A549 (cell line): ENCODE results near the gene CDK18. TPM values are rescaled to one million over a fixed set of nuclear protein-coding genes. Genes with fewer than 3 reads are reported as not detected.

Source experiments
- ATAC-seq, 2 experiments: fragments of 200-7000 bp in 1 of 2; fragments of >200 bp in 1 of 2; cut with Nextera tagmentation in 1 of 2; cut with Tn5 transposase in 1 of 2; 3 replicates each; pipeline versions ENCODE4 v1.8.0 to v1.9.1; 2018 to 2020; ENCODE audit warnings: mild to moderate bottlenecking in 1 of 2, moderate library complexity in 1 of 2
- CTCF ChIA-PET: fragments of 300-600 bp; sonication (Branson Sonifier 250); formaldehyde crosslinking; extraction: SDS; loops from one replicate; lab custom pipeline; 2021; ENCODE audit warnings: antibody characterized with exemption, inconsistent platforms; lab: Yijun Ruan, JAX
- POLR2A ChIA-PET: fragments of 350-600 bp; formaldehyde crosslinking; extraction: SDS; loops from one replicate; lab custom pipeline; 2021; ENCODE audit warnings: antibody characterized with exemption, inconsistent platforms; lab: Yijun Ruan, JAX
- DNase-seq, 2 experiments: peaks; one replicate each; pipeline versions ENCODE4 v3.0.0 to v3.0.0-alpha.2; 2011 to 2016; ENCODE audit warnings: low read depth in 1 of 2, low spot score in 1 of 2
- FAIRE-seq: peaks from 2 replicates; lab custom pipeline; 2011; peaks lifted over from hg19 to GRCh38; lab: Jason Lieb, UNC
- H3K27ac ChIP-seq, 2 experiments: fragments of >200 bp; sonication (Bioruptor Twin); formaldehyde crosslinking; 3 replicates each; pipeline ENCODE4 v1.5.1; 2016 to 2017
- H3K4me1 ChIP-seq: fragments of >200 bp; sonication (Bioruptor Twin); formaldehyde crosslinking; 3 replicates; pipeline ENCODE4 v1.6.1; 2016
- H3K4me2 ChIP-seq: fragments of >200 bp; sonication (Bioruptor Twin); formaldehyde crosslinking; 3 replicates; pipeline ENCODE4 v1.6.1; 2016
- H3K4me3 ChIP-seq: fragments of >200 bp; sonication (Bioruptor Twin); formaldehyde crosslinking; 3 replicates; pipeline ENCODE4 v1.5.1; 2016
- H3K9me3 ChIP-seq: fragments of >200 bp; sonication (Bioruptor Twin); formaldehyde crosslinking; 3 replicates; pipeline ENCODE4 v1.6.1; 2016
- ATOH8 ChIP-seq: fragments of 250-450 bp; sonication (Bioruptor Pico); IDR thresholded peaks from 2 replicates; pipeline ENCODE4 v1.5.0; 2020; ENCODE audit warnings: low read depth, mild to moderate bottlenecking, moderate library complexity
- CBX8 ChIP-seq: fragments of 200-600 bp; sonication (generic); IDR thresholded peaks from 2 replicates; pipeline ENCODE4 v1.6.1; 2016
- CHD2 ChIP-seq: fragments of 150-350 bp; IDR thresholded peaks from 2 replicates; pipeline ENCODE4 v1.6.1; 2014; ENCODE audit warnings: low read length; ENCODE audit not compliant: partially characterized antibody
- E2F6 ChIP-seq: IDR thresholded peaks from 2 replicates; pipeline ENCODE4 v1.6.1; 2012; ENCODE audit warnings: low read depth, borderline replicate concordance
- EHMT2 ChIP-seq: fragments of 200-600 bp; sonication (generic); IDR thresholded peaks from 2 replicates; pipeline ENCODE4 v1.6.1; 2016; ENCODE audit warnings: antibody characterized with exemption, low read depth, mild to moderate bottlenecking, moderate library complexity
- ELK1 ChIP-seq: fragments of 150-350 bp; IDR thresholded peaks from 2 replicates; pipeline ENCODE4 v1.6.1; 2014; ENCODE audit warnings: low read depth, mild to moderate bottlenecking, low read length
- EP300 ChIP-seq, 2 experiments: fragments of >200 bp; sonication (Bioruptor Twin); formaldehyde crosslinking; IDR thresholded peaks; 2 replicates in 1 of 2; 3 replicates in 1 of 2; pipeline ENCODE4 v1.6.1; 2016 to 2017
- ESRRA ChIP-seq: fragments of 150-350 bp; IDR thresholded peaks from 2 replicates; pipeline ENCODE4 v1.6.1; 2014; ENCODE audit warnings: mild to moderate bottlenecking, low read length, borderline replicate concordance
- GATA3 ChIP-seq: IDR thresholded peaks from 2 replicates; pipeline ENCODE4 v1.6.1; 2012; ENCODE audit warnings: borderline replicate concordance
- HDAC2 ChIP-seq: fragments of 200-600 bp; sonication (generic); IDR thresholded peaks from 2 replicates; pipeline ENCODE4 v1.6.1; 2016
- HEYL ChIP-seq: fragments of 250-450 bp; sonication (Bioruptor Pico); IDR thresholded peaks from 2 replicates; pipeline ENCODE4 v1.8.0; 2021; ENCODE audit warnings: mild to moderate bottlenecking, moderate library complexity
- HOXA7 ChIP-seq: fragments of 250-450 bp; sonication (Bioruptor Pico); IDR thresholded peaks from 2 replicates; pipeline ENCODE4 v1.5.0; 2020; ENCODE audit warnings: mild to moderate bottlenecking, moderate library complexity
- HOXB13 ChIP-seq: fragments of 250-450 bp; sonication (Bioruptor Pico); IDR thresholded peaks from 2 replicates; pipeline ENCODE4 v1.5.0; 2020; ENCODE audit warnings: low read depth, mild to moderate bottlenecking, moderate library complexity
- HOXB5 ChIP-seq: fragments of 250-450 bp; sonication (Bioruptor Pico); IDR thresholded peaks from 2 replicates; pipeline ENCODE4 v1.5.0; 2020; ENCODE audit warnings: mild to moderate bottlenecking, moderate library complexity
- KDM5A ChIP-seq: fragments of 200-600 bp; sonication (generic); IDR thresholded peaks from 2 replicates; pipeline ENCODE4 v1.6.1; 2016; ENCODE audit warnings: antibody characterized with exemption, mild to moderate bottlenecking
- MAX ChIP-seq: IDR thresholded peaks from 2 replicates; pipeline ENCODE4 v1.6.1; 2012
- MAZ ChIP-seq: fragments of 150-350 bp; IDR thresholded peaks from 2 replicates; pipeline ENCODE4 v1.6.1; 2014; ENCODE audit warnings: antibody characterized with exemption, low read depth, low read length, borderline replicate concordance
- MYC ChIP-seq: IDR thresholded peaks from 2 replicates; pipeline ENCODE4 v1.6.1; 2012; ENCODE audit warnings: mild to moderate bottlenecking, inconsistent platforms, low read length, improper control_type of control experiment, borderline replicate concordance
- NFE2L2 ChIP-seq: fragments of 150-350 bp; conservative IDR thresholded peaks from 2 replicates; pipeline ENCODE4 v1.6.1; 2014; ENCODE audit warnings: low read length
- POLR2AphosphoS2 ChIP-seq: conservative IDR thresholded peaks from 2 replicates; pipeline ENCODE4 v1.6.1; 2012; ENCODE audit warnings: low read length, improper control_type of control experiment, inconsistent platforms
- RAD21 ChIP-seq, 2 experiments: fragments of >200 bp in 1 of 2; sonication (Bioruptor Twin) in 1 of 2; formaldehyde crosslinking in 1 of 2; IDR thresholded peaks in 1 of 2; conservative IDR thresholded peaks in 1 of 2; 2 replicates in 1 of 2; 3 replicates in 1 of 2; pipeline ENCODE4 v1.6.1; 2012 to 2018; ENCODE audit warnings: inconsistent platforms in 1 of 2
- RARB ChIP-seq: fragments of 250-450 bp; sonication (Bioruptor Pico); IDR thresholded peaks from 2 replicates; pipeline ENCODE4 v1.8.0; 2021; ENCODE audit warnings: mild to moderate bottlenecking, moderate library complexity
- RFX5 ChIP-seq: fragments of 450-650 bp; IDR thresholded peaks from 2 replicates; pipeline ENCODE4 v1.7.1; 2014; ENCODE audit warnings: antibody characterized with exemption, mild to moderate bottlenecking, moderate library complexity
- SMC3 ChIP-seq: fragments of >200 bp; sonication (Bioruptor Twin); formaldehyde crosslinking; IDR thresholded peaks from 3 replicates; pipeline ENCODE4 v1.6.1; 2018; ENCODE audit warnings: inconsistent platforms
- SREBF2 ChIP-seq: fragments of 450-650 bp; IDR thresholded peaks from 2 replicates; pipeline ENCODE4 v1.6.1; 2014; ENCODE audit warnings: mild to moderate bottlenecking, moderate library complexity
- TFCP2L1 ChIP-seq: fragments of 250-450 bp; sonication (Bioruptor Pico); IDR thresholded peaks from 2 replicates; pipeline ENCODE4 v1.5.0; 2021; ENCODE audit warnings: mild to moderate bottlenecking
- TP53 ChIP-seq: fragments of 250-450 bp; sonication (Bioruptor Pico); IDR thresholded peaks from 2 replicates; pipeline ENCODE4 v1.5.0; 2021; ENCODE audit warnings: mild to moderate bottlenecking, moderate library complexity
- USF2 ChIP-seq: fragments of 450-650 bp; IDR thresholded peaks from 2 replicates; pipeline ENCODE4 v1.6.1; 2014; ENCODE audit warnings: antibody characterized with exemption
- ZC3H11A ChIP-seq: fragments of 450-650 bp; IDR thresholded peaks from 2 replicates; pipeline ENCODE4 v1.6.1; 2014; ENCODE audit warnings: antibody characterized with exemption, mild to moderate bottlenecking
- ZFP36 ChIP-seq: fragments of 450-650 bp; IDR thresholded peaks from 2 replicates; pipeline ENCODE4 v1.6.1; 2014; ENCODE audit warnings: borderline replicate concordance; ENCODE audit not compliant: partially characterized antibody
- ZNF302 ChIP-seq: fragments of 250-450 bp; sonication (Bioruptor Pico); IDR thresholded peaks from 2 replicates; pipeline ENCODE4 v1.9.0; 2021; ENCODE audit warnings: inconsistent platforms, mild to moderate bottlenecking, moderate library complexity
- ZSCAN20 ChIP-seq: fragments of 250-450 bp; sonication (Bioruptor Pico); IDR thresholded peaks from 2 replicates; pipeline ENCODE4 v1.8.0; 2022; ENCODE audit warnings: mild to moderate bottlenecking, moderate library complexity
- WGBS: methylation state at CpG from one replicate; pipeline ENCODE4 v1.1.6; 2017; ENCODE audit errors: missing lambda C conversion rate; 5-methylcytosine and 5-hydroxymethylcytosine counted together
- polyA plus RNA-seq, 4 experiments: library from polyadenylated mRNA; depleted of rRNA in 3 of 4; stranded (reverse); fragments of >200 nt; fragmentation: RNase III in 1 of 4; extraction: RNeasy Plus Mini Kit Qiagen cat#74134 plus additional on column Dnase treatment in 1 of 4; gene quantifications; 2 replicates in 3 of 4; 3 replicates in 1 of 4; pipeline ENCODE4 v1.2.3, GENCODE V29; 2011 to 2017

The CDK18 gene
- polyA plus RNA-seq, 2 of the 4 experiments (the other 2 are of a cell fraction) = 0.75 to 2.0 TPM

GRCh38 chr1:205466595-205467220, 37.8 kb upstream of the CDK18 start:
- WGBS = 24% methylated on average over 7 of the region's 7 CpGs
- ChIA-PET CTCF (interaction anchor here (0.9 to 1.7 kb wide), 5 partner anchors 8 to 131 kb away, joined by 3 to 19 read pairs (median 4); no protein-coding TSS in a partner anchor), POLR2A (no interaction called here)
- FAIRE-seq (no peak), DNase-seq (no peak), ATAC-seq (no peak)
- Histone ChIP-seq H3K4me1 (no peaks in the 10 kb centered on the region), H3K4me3 (no peak overlapping the region), H3K9me3 (no peaks in the 10 kb centered on the region), H3K27ac (no peak overlapping the region), H3K4me2 (no peak overlapping the region)
- TF ChIP-seq MAZ (no peak), RARB (CRISPR knock-in tag) (no peak), SMC3 (no peak), SREBF2 (no peak), EP300 (IDR thresholded peaks at IDR 0.05) (no peak), ZSCAN20 (CRISPR knock-in tag) (no peak), MAX (no peak), HOXB13 (CRISPR knock-in tag) (no peak), CHD2 (no peak), RFX5 (no peak), ZNF302 (no peak), MYC (no peak), HOXA7 (CRISPR knock-in tag) (no peak), HDAC2 (no peak), NFE2L2 (no peak), RAD21 (conservative IDR thresholded peaks at IDR 0.05 in 1 of 2, IDR thresholded peaks at IDR 0.05 in 1 of 2) (no peak), EHMT2 (no peak), HEYL (CRISPR knock-in tag) (no peak), GATA3 (no peak)

- TF ChIP-seq TP53 (CRISPR knock-in tag) (no peak), HDAC2 (no peak), SREBF2 (no peak), ATOH8 (no peak)
- ChIA-PET CTCF (interaction anchor here (0.8 to 11.9 kb wide), 8 partner anchors 8 to 197 kb away, joined by 3 to 158 read pairs (median 3); no protein-coding TSS in a partner anchor), POLR2A (no interaction called here)
- Histone ChIP-seq H3K27ac (no peak overlapping the region), H3K4me2 (no peak overlapping the region), H3K9me3 (peaks cover 7% of the 10 kb centered on the region), H3K4me3 (no peak overlapping the region), H3K4me1 (no peaks in the 10 kb centered on the region)
- no peak for FAIRE-seq
- DNase-seq = no peak
- WGBS = 57% methylated on average over 6 of the region's 6 CpGs
- no peak for ATAC-seq
Observed at GRCh38 chr1:205470131-205470530, 34.3 kb upstream of the CDK18 start.

GRCh38 chr1:205472737-205473441, 31.6 kb upstream of the CDK18 start:
- Histone ChIP-seq H3K4me1 (peaks cover 9% of the 10 kb centered on the region), H3K4me3 (no peak overlapping the region), H3K9me3 (peaks cover 22% of the 10 kb centered on the region), H3K27ac (no peak overlapping the region), H3K4me2 (no peak overlapping the region)
- FAIRE-seq (no peak), DNase-seq (no peak), ATAC-seq (peak; percentile 14 to 38; a peak in 4 of 6 replicates)
- ChIA-PET POLR2A (no interaction called here), CTCF (interaction anchor here (0.9 to 11.9 kb wide), 7 partner anchors 12 to 185 kb away, joined by 3 to 158 read pairs (median 4); no protein-coding TSS in a partner anchor)
- WGBS = 36% methylated on average over 11 of the region's 13 CpGs
- TF ChIP-seq EHMT2 (no peak), USF2 (no peak), ELK1 (no peak), HOXB13 (CRISPR knock-in tag) (no peak), RFX5 (no peak), SMC3 (no peak), ZC3H11A (no peak), ESRRA (no peak), E2F6 (no peak), KDM5A (no peak), ZFP36 (no peak), TFCP2L1 (no peak), CBX8 (no peak), HOXB5 (no peak), POLR2AphosphoS2 (no peak), EP300 (IDR thresholded peaks at IDR 0.05) (no peak)
